ENCODE data around the gene PSMD1. TPM values are rescaled to one million over a fixed set of nuclear protein-coding genes. Genes with fewer than 3 reads are reported as not detected.

PSMD1 gene
- total RNA-seq, 1 experiment from 2014 or later: 133 TPM

GRCh38 chr2:231056453-231057416 is at the start of gene PSMD1 (continued):
- no peak for TF ChIP-seq REST (IDR thresholded peaks at IDR 0.05; ENCODE audit: low read depth)
- peak; percentile 95 for TF ChIP-seq YY1 (IDR thresholded peaks at IDR 0.05; ENCODE audit: extremely low read depth, insufficient replicate concordance, low read depth, low read length)

- Histone ChIP-seq H3K4me1 (ENCODE audit: control insufficient read depth in 1 of 2, insufficient read depth in 2 of 2, low read length in 2 of 2) (no peaks in the 10 kb centered on the region), H3K9me3 (ENCODE audit: control insufficient read depth in 1 of 2, insufficient read depth in 1 of 2, low read depth in 1 of 2, low read length in 2 of 2) (no peaks in the 10 kb centered on the region; a peak in 1 of 4 replicates), H4K20me1 (ENCODE audit: insufficient read depth) (no peaks in the 10 kb centered on the region), H3K79me2 (ENCODE audit: insufficient read depth, low read length) (no peaks in the 10 kb centered on the region), H3K36me3 (ENCODE audit: control insufficient read depth in 1 of 2, insufficient read depth in 2 of 2, low read length in 2 of 2) (no peaks in the 10 kb centered on the region), H2AFZ (ENCODE audit: low read depth, low read length, poor library complexity, severe bottlenecking) (no peak overlapping the region), H3K4me2 (ENCODE audit: low read length) (no peak overlapping the region), H3K9ac (ENCODE audit: low read length) (no peak overlapping the region), H3K4me3 (replicated peaks in 1 of 2; ENCODE audit: low read depth in 1 of 2, low read length in 2 of 2) (no peak overlapping the region), H3K27me3 (ENCODE audit: insufficient read depth, low read length) (peaks cover 7% of the 10 kb centered on the region; the same call in 1 of the 2 replicates), H3K9me2 (ENCODE audit: insufficient read depth) (no peaks in the 10 kb centered on the region), H3K27ac (ENCODE audit: low read depth, low read length) (no peak overlapping the region)
- ATAC-seq (no peak), DNase-seq (ENCODE audit: low read depth, low spot score) (no peak)
- ChIA-PET POLR2A (no interaction called here), RAD21 (ENCODE audit: low non-redundant PET in 1 of 2, low total read pairs in 2 of 2, uncharacterized antibody in 2 of 2, unreplicated experiment in 2 of 2) (no interaction called here), CTCF (no interaction called here)
- TF ChIP-seq EZH2phosphoT487 (IDR thresholded peaks at IDR 0.05; ENCODE audit: borderline replicate concordance) (no peak), SRF (IDR thresholded peaks at IDR 0.05; ENCODE audit: low read depth) (no peak), CBX3 (IDR thresholded peaks at IDR 0.05; ENCODE audit: low read depth) (no peak), MAX (IDR thresholded peaks at IDR 0.05) (no peak), ATF3 (IDR thresholded peaks at IDR 0.05) (no peak), POLR2A (IDR thresholded peaks at IDR 0.05; ENCODE audit: borderline replicate concordance, extremely low read depth, insufficient read depth, insufficient read length) (no peak), SP1 (IDR thresholded peaks at IDR 0.05; ENCODE audit: low read depth) (no peak), JUND (IDR thresholded peaks at IDR 0.05) (no peak), RAD21 (IDR thresholded peaks at IDR 0.05; ENCODE audit: low read depth) (no peak)
- intact Hi-C loops (cut with micrococcal nuclease): no loop called here
- no TSS peak for BruUV-seq (replicated peaks)
These were observed 49.2 kb upstream of the PSMD1 start for GRCh38 chr2:231007286-231008098.
